Neural cell (in vitro differentiated cells): ENCODE measurements around the gene NRSN2. TPM values are rescaled to one million over a fixed set of nuclear protein-coding genes. Genes with fewer than 3 reads are reported as not detected.

Source experiments
- H2AFZ ChIP-seq: fragments of 200-600, 300-800 bp; sonication (generic), shearing (Covaris generic); 2 replicates; pipeline ENCODE4 v1.6.0; 2014; ENCODE audit warnings: low read depth, mild to moderate bottlenecking, antibody characterized with exemption, low read length, moderate library complexity
- H3F3A ChIP-seq: fragments of 200-600 bp; shearing (Covaris generic); 2 replicates; pipeline ENCODE4 v1.6.1; 2016; ENCODE audit warnings: mild to moderate bottlenecking, moderate library complexity, mixed read lengths, antibody characterized with exemption, low read length; ENCODE audit not compliant: insufficient read depth, poor library complexity, severe bottlenecking
- H3K27ac ChIP-seq: fragments of 200-600, 300-800 bp; sonication (generic), shearing (Covaris generic); 2 replicates; pipeline ENCODE4 v1.5.1; 2014; ENCODE audit warnings: mild to moderate bottlenecking, low read length, moderate library complexity
- H3K27me3 ChIP-seq: fragments of 300-800, 200-600 bp; sonication (generic), shearing (Covaris generic); 2 replicates; pipeline ENCODE4 v1.6.0; 2014; ENCODE audit warnings: mild to moderate bottlenecking, low read depth, low read length, moderate library complexity; ENCODE audit not compliant: insufficient read depth
- H3K36me3 ChIP-seq: fragments of 300-800, 200-600 bp; sonication (generic), shearing (Covaris generic); 2 replicates; pipeline ENCODE4 v1.5.1; 2014; ENCODE audit warnings: mild to moderate bottlenecking, antibody characterized with exemption, low read length, moderate library complexity; ENCODE audit not compliant: insufficient read depth
- H3K4me2 ChIP-seq: fragments of 300-800, 200-600 bp; sonication (generic), shearing (Covaris generic); 2 replicates; pipeline ENCODE4 v1.6.0; 2014; ENCODE audit warnings: mild to moderate bottlenecking, low read length
- H3K4me3 ChIP-seq: fragments of 300-800, 200-600 bp; sonication (generic), shearing (Covaris generic); 2 replicates; pipeline ENCODE4 v1.5.1; 2014; ENCODE audit warnings: mild to moderate bottlenecking, low read length, moderate library complexity
- H3K79me2 ChIP-seq: fragments of 200-600 bp; shearing (Covaris generic); replicated peaks from 2 replicates; pipeline ENCODE4 v1.6.0; 2014; ENCODE audit warnings: mild to moderate bottlenecking, low read length, moderate library complexity; ENCODE audit not compliant: insufficient read depth
- H3K9ac ChIP-seq: fragments of 300-800, 200-600 bp; sonication (generic), shearing (Covaris generic); 2 replicates; pipeline ENCODE4 v1.6.1; 2016; ENCODE audit warnings: mild to moderate bottlenecking, low read length, mixed read lengths
- H3K9me2 ChIP-seq: fragments of 200-600 bp; shearing (Covaris generic); 2 replicates; pipeline ENCODE4 v1.6.1; 2016; ENCODE audit warnings: mild to moderate bottlenecking, low read length, mixed read lengths; ENCODE audit not compliant: insufficient read depth
- H3K9me3 ChIP-seq: fragments of 200-600, 300-800 bp; sonication (generic), shearing (Covaris generic); 2 replicates; pipeline ENCODE4 v1.6.1; 2016; ENCODE audit warnings: mild to moderate bottlenecking, mixed run types, low read length, moderate library complexity, mixed read lengths
- H4K20me1 ChIP-seq: fragments of 200-600 bp; shearing (Covaris generic); 2 replicates; pipeline ENCODE4 v1.6.1; 2016; ENCODE audit warnings: mild to moderate bottlenecking, mixed run types; ENCODE audit not compliant: insufficient read depth
- EP300 ChIP-seq: fragments of 450-650 bp; conservative IDR thresholded peaks from 2 replicates; pipeline ENCODE4 v1.6.1; 2014; ENCODE audit warnings: antibody characterized with exemption, mild to moderate bottlenecking, moderate library complexity; ENCODE audit not compliant: poor library complexity, severe bottlenecking
- EZH2 ChIP-seq: fragments of 200-600, 300-800 bp; shearing (Covaris generic), sonication (generic); IDR thresholded peaks from 2 replicates; pipeline ENCODE4 v1.6.1; 2014; ENCODE audit warnings: antibody characterized with exemption, low read length, borderline replicate concordance, mild to moderate bottlenecking; ENCODE audit not compliant: insufficient read depth, poor library complexity, severe bottlenecking
- MXI1 ChIP-seq: fragments of 450-650 bp; conservative IDR thresholded peaks from 2 replicates; pipeline ENCODE4 v1.6.1; 2014; ENCODE audit warnings: antibody characterized with exemption, mild to moderate bottlenecking; ENCODE audit not compliant: poor library complexity, severe bottlenecking
- POLR2AphosphoS5 ChIP-seq: IDR thresholded peaks from 2 replicates; pipeline ENCODE4 v1.6.1; 2012
- RAD21 ChIP-seq: fragments of 450-650 bp; conservative IDR thresholded peaks from 2 replicates; pipeline ENCODE4 v1.6.1; 2014; ENCODE audit warnings: antibody characterized with exemption, mild to moderate bottlenecking, moderate library complexity
- SMC3 ChIP-seq: fragments of 450-650 bp; conservative IDR thresholded peaks from 2 replicates; pipeline ENCODE4 v1.6.1; 2014; ENCODE audit warnings: antibody characterized with exemption, mild to moderate bottlenecking, moderate library complexity; ENCODE audit not compliant: poor library complexity
- TAF1 ChIP-seq: IDR thresholded peaks from 2 replicates; pipeline ENCODE4 v1.6.1; 2012; ENCODE audit warnings: low read depth
- polyA plus RNA-seq: library from polyadenylated mRNA; depleted of rRNA; stranded (reverse); fragments of >200 nt; gene quantifications from 2 replicates; pipeline ENCODE4 v1.2.3, GENCODE V29; 2014
- TF ChIP-seq, protein P1 (sequence below): IDR thresholded peaks from 2 replicates; pipeline ENCODE4 v1.6.1; 2012; ENCODE audit warnings: borderline replicate concordance
- TF ChIP-seq, protein P2 (sequence below): fragments of 450-650 bp; IDR thresholded peaks from 2 replicates; pipeline ENCODE4 v1.5.1; 2014; ENCODE audit warnings: antibody characterized with exemption, mild to moderate bottlenecking, moderate library complexity; ENCODE audit not compliant: poor library complexity, severe bottlenecking

The NRSN2 gene
- polyA plus RNA-seq, 1 donor from 2014 or later, result 19.6 TPM

DNA sequence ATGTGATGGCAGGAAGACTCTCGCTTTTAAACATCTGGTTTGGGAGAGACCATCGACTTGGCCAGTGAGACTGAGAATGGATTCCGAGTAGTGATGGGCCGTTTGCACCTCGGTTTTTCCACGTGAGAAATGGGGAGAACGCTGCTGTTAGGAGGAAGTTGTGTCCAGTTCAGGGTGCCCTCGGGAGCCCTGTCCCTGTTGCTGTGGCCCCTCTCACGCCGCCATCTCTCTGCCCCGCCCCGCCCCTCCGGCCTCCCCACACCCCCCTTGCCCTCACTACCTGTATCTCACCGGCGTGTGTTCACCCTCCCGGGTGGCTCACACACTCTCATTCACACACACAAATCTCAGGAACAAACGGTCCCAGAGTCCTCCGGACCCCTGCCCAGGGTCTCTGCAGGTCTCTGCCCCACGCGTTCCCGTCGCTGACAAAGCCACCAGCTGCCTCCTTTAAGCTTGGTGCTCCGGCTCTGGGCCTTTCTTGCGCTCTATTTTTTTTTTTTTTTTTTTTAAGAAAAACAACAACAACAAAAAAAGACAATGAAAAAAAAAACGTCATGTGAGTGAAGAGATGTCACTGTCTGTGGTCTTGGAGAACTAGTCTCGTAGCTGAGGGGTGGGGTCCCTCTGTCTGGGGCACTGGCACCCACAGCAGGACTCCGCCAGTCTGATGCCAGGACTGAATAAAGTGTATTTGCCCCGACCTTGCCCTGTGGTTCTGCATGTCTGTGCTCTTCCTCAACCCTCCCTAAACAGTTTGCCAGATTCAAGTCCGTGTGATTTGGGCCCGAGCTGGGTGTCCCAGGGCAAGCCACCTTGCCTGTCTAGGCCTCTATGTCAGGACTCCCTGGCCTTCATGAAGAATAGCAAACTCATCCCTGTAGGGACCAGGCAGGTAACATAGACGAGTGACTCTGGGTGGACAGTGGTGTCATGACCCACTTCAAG, 18.6 kb upstream of the NRSN2 start:
- Histone ChIP-seq H3K27ac (peak overlapping the region; percentile 91), H4K20me1 (peaks cover 17% of the 10 kb centered on the region), H2AFZ (no peak overlapping the region), H3K9ac (peak overlapping the region; percentile 94), H3K27me3 (no peaks in the 10 kb centered on the region), H3K9me3 (no peaks in the 10 kb centered on the region), H3K9me2 (no peaks in the 10 kb centered on the region), H3K36me3 (no peaks in the 10 kb centered on the region), H3K4me2 (peak overlapping the region; percentile 97), H3F3A (peaks cover 8% of the 10 kb centered on the region), H3K79me2 (peaks cover 17% of the 10 kb centered on the region), H3K4me3 (peak overlapping the region; percentile 98)
- TF ChIP-seq POLR2AphosphoS5 (peak; percentile 1), EZH2 (no peak)
- TF ChIP-seq, protein P1, sequence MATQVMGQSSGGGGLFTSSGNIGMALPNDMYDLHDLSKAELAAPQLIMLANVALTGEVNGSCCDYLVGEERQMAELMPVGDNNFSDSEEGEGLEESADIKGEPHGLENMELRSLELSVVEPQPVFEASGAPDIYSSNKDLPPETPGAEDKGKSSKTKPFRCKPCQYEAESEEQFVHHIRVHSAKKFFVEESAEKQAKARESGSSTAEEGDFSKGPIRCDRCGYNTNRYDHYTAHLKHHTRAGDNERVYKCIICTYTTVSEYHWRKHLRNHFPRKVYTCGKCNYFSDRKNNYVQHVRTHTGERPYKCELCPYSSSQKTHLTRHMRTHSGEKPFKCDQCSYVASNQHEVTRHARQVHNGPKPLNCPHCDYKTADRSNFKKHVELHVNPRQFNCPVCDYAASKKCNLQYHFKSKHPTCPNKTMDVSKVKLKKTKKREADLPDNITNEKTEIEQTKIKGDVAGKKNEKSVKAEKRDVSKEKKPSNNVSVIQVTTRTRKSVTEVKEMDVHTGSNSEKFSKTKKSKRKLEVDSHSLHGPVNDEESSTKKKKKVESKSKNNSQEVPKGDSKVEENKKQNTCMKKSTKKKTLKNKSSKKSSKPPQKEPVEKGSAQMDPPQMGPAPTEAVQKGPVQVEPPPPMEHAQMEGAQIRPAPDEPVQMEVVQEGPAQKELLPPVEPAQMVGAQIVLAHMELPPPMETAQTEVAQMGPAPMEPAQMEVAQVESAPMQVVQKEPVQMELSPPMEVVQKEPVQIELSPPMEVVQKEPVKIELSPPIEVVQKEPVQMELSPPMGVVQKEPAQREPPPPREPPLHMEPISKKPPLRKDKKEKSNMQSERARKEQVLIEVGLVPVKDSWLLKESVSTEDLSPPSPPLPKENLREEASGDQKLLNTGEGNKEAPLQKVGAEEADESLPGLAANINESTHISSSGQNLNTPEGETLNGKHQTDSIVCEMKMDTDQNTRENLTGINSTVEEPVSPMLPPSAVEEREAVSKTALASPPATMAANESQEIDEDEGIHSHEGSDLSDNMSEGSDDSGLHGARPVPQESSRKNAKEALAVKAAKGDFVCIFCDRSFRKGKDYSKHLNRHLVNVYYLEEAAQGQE, result no peak

DNA sequence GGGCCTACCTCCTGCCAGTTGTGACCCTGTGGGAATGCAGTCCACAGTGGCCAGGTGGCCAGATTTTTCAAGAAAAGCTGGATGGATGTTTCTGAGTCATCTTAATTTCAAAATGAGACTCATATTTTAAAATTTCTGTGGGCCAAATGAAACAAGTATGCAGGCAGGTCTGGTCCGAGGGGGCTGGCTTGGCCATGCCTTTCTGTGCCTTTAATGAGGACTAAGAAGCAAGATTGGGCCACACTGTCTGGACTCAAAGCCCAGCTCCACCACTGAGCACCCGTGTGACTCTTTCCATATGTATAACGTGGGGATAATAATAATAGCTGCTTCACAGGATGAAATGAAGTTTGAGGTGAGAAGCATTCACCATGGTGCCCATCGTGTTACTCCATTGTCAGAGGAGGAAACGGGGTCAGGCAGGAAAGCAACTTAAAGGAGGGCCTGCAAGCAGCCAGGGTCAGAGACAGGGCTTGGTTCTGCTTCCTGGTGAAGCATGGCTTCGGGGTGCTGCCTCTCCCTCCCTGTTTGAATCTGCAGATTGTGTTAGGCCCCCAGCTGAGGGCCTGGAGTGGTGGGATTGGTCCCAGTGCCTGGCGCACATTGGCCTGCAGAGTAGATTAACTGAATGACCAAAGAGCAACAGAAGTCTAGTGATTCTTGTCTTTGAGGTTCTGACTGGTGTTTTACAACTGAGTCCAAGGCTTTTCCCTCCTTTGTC, 17.8 kb upstream of the NRSN2 start:
- Histone ChIP-seq H4K20me1 (peaks cover 17% of the 10 kb centered on the region), H3K27ac (peak overlapping the region; percentile 23), H3K9me3 (no peaks in the 10 kb centered on the region), H3K79me2 (peaks cover 17% of the 10 kb centered on the region), H3K9me2 (no peaks in the 10 kb centered on the region), H3K27me3 (no peaks in the 10 kb centered on the region), H3K9ac (peak overlapping the region; percentile 94), H2AFZ (no peak overlapping the region), H3K4me2 (peak overlapping the region; percentile 28), H3K4me3 (peak overlapping the region; percentile 98), H3K36me3 (no peaks in the 10 kb centered on the region), H3F3A (peaks cover 8% of the 10 kb centered on the region)
- TF ChIP-seq RAD21 (no peak), POLR2AphosphoS5 (no peak), EZH2 (no peak), EP300 (no peak), TAF1 (no peak), SMC3 (no peak), MXI1 (no peak)
- TF ChIP-seq, protein P1, result no peak
- TF ChIP-seq, protein P2, sequence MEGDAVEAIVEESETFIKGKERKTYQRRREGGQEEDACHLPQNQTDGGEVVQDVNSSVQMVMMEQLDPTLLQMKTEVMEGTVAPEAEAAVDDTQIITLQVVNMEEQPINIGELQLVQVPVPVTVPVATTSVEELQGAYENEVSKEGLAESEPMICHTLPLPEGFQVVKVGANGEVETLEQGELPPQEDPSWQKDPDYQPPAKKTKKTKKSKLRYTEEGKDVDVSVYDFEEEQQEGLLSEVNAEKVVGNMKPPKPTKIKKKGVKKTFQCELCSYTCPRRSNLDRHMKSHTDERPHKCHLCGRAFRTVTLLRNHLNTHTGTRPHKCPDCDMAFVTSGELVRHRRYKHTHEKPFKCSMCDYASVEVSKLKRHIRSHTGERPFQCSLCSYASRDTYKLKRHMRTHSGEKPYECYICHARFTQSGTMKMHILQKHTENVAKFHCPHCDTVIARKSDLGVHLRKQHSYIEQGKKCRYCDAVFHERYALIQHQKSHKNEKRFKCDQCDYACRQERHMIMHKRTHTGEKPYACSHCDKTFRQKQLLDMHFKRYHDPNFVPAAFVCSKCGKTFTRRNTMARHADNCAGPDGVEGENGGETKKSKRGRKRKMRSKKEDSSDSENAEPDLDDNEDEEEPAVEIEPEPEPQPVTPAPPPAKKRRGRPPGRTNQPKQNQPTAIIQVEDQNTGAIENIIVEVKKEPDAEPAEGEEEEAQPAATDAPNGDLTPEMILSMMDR, result no peak
